ENCODE measurements around the gene XXYLT1. TPM values are rescaled to one million over a fixed set of nuclear protein-coding genes. Genes with fewer than 3 reads are reported as not detected.

The XXYLT1 gene
- polyA plus RNA-seq, 2 of the 4 experiments (the other 2 are of a cell fraction) = 11.9 to 12.0 TPM

GRCh38 chr3:195159814-195160165 is 111.2 kb downstream of the XXYLT1 start:
- no peak for DNase-seq (ENCODE audit: low read depth in 1 of 2, low spot score in 1 of 2)
- no peak for ATAC-seq
- Histone ChIP-seq H3K27ac (no peak overlapping the region), H3K4me3 (no peak overlapping the region), H3K4me1 (no peaks in the 10 kb centered on the region), H3K4me2 (no peak overlapping the region), H3K9me3 (no peaks in the 10 kb centered on the region)
- 96% methylated on average over 6 of the region's 6 CpGs for WGBS (ENCODE audit: missing lambda C conversion rate)
- ChIA-PET CTCF (interaction anchor here (0.9 kb wide), 1 partner anchor 101 kb away, joined by 3 read pairs; no protein-coding TSS in a partner anchor), POLR2A (no interaction called here)
- FAIRE-seq = no peak
- TF ChIP-seq HDAC2 (IDR thresholded peaks at IDR 0.05) (no peak), EHMT2 (IDR thresholded peaks at IDR 0.05; ENCODE audit: low read depth) (no peak), JUN (IDR thresholded peaks at IDR 0.05) (no peak), GATA3 (IDR thresholded peaks at IDR 0.05; ENCODE audit: borderline replicate concordance) (no peak), ZNF302 (CRISPR knock-in tag; IDR thresholded peaks at IDR 0.05) (no peak), HOXB5 (CRISPR knock-in tag; IDR thresholded peaks at IDR 0.05) (no peak), RNF2 (IDR thresholded peaks at IDR 0.05; ENCODE audit: borderline replicate concordance, low read depth) (no peak), RFX5 (IDR thresholded peaks at IDR 0.05) (no peak), SMC3 (IDR thresholded peaks at IDR 0.05) (no peak), HEYL (CRISPR knock-in tag; IDR thresholded peaks at IDR 0.05) (no peak), MYC (IDR thresholded peaks at IDR 0.05; ENCODE audit: borderline replicate concordance, low read length) (no peak), HMGXB4 (CRISPR knock-in tag; IDR thresholded peaks at IDR 0.05; ENCODE audit: borderline replicate concordance) (no peak), PHF8 (IDR thresholded peaks at IDR 0.05; ENCODE audit: borderline replicate concordance, low read depth) (no peak)
- TF ChIP-seq, protein P1, sequence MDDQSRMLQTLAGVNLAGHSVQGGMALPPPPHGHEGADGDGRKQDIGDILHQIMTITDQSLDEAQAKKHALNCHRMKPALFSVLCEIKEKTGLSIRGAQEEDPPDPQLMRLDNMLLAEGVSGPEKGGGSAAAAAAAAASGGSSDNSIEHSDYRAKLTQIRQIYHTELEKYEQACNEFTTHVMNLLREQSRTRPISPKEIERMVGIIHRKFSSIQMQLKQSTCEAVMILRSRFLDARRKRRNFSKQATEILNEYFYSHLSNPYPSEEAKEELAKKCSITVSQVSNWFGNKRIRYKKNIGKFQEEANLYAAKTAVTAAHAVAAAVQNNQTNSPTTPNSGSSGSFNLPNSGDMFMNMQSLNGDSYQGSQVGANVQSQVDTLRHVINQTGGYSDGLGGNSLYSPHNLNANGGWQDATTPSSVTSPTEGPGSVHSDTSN (IDR thresholded peaks at IDR 0.05) = no peak

- H3K27ac ChIP-seq = no peak overlapping the region
Observed at GRCh38 chr3:195159117-195159813, 111.7 kb downstream of the XXYLT1 start.

GRCh38 chr3:195156286-195156890 is 114.6 kb downstream of the XXYLT1 start:
- DNase-seq (ENCODE audit: low read depth in 1 of 2, low spot score in 1 of 2) (no peak), ATAC-seq (no peak), FAIRE-seq (no peak)
- H3K4me2 ChIP-seq = no peak overlapping the region
- no peaks in the 10 kb centered on the region for H3K9me3 ChIP-seq
- H3K4me1 ChIP-seq = peaks cover 7% of the 10 kb centered on the region; the same call in 1 of the 3 replicates
- no peak overlapping the region for H3K4me3 ChIP-seq
- POLR2A ChIA-PET = no interaction called here
- 88% methylated on average over 19 of the region's 20 CpGs for WGBS (ENCODE audit: missing lambda C conversion rate)
- CTCF ChIA-PET = interaction anchor here (0.7 to 1.8 kb wide), 3 partner anchors 318 to 813 kb away, joined by 3 to 4 read pairs (median 4); no protein-coding TSS in a partner anchor
- TF ChIP-seq RARB (CRISPR knock-in tag; IDR thresholded peaks at IDR 0.05) = no peak
- TF ChIP-seq FOXS1 (CRISPR knock-in tag; IDR thresholded peaks at IDR 0.05) = no peak
- no peak for TF ChIP-seq EHF (CRISPR knock-in tag; IDR thresholded peaks at IDR 0.05)
- no peak for TF ChIP-seq RFX5 (IDR thresholded peaks at IDR 0.05)
- TF ChIP-seq, protein P2, sequence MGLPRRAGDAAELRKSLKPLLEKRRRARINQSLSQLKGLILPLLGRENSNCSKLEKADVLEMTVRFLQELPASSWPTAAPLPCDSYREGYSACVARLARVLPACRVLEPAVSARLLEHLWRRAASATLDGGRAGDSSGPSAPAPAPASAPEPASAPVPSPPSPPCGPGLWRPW (IDR thresholded peaks at IDR 0.05) = no peak
- no peak for TF ChIP-seq EHMT2 (IDR thresholded peaks at IDR 0.05; ENCODE audit: low read depth)
- no peak for TF ChIP-seq POLR2AphosphoS2 (conservative IDR thresholded peaks at IDR 0.05; ENCODE audit: low read length)
- no peak for TF ChIP-seq EP300 (IDR thresholded peaks at IDR 0.05)
- TF ChIP-seq FOSL2 (IDR thresholded peaks at IDR 0.05) = no peak
- TF ChIP-seq FOSL2 (CRISPR knock-in tag; IDR thresholded peaks at IDR 0.05) = no peak
- no peak for TF ChIP-seq HDAC2 (IDR thresholded peaks at IDR 0.05)
- no peak for TF ChIP-seq HOXB13 (CRISPR knock-in tag; IDR thresholded peaks at IDR 0.05; ENCODE audit: low read depth)
- TF ChIP-seq POLR2A (IDR thresholded peaks at IDR 0.05; ENCODE audit: low read length) = no peak
- TF ChIP-seq MAZ (IDR thresholded peaks at IDR 0.05; ENCODE audit: borderline replicate concordance, low read depth, low read length) = no peak
- no peak for TF ChIP-seq CBX8 (IDR thresholded peaks at IDR 0.05)
- no peak for TF ChIP-seq TP53 (CRISPR knock-in tag; IDR thresholded peaks at IDR 0.05)
- no peak overlapping the region for H3K27ac ChIP-seq

More at GRCh38 chr3:195159117-195159813, 111.7 kb downstream of the XXYLT1 start:
- ATAC-seq (no peak), DNase-seq (ENCODE audit: low read depth in 1 of 2, low spot score in 1 of 2) (no peak), FAIRE-seq (no peak)
- H3K9me3 ChIP-seq = no peaks in the 10 kb centered on the region
- H3K4me2 ChIP-seq = no peak overlapping the region
- TF ChIP-seq KDM1A (IDR thresholded peaks at IDR 0.05; ENCODE audit: low read depth) (no peak), CBX2 (IDR thresholded peaks at IDR 0.05; ENCODE audit: borderline replicate concordance, low read depth) (no peak)
- TF ChIP-seq, protein P1 (IDR thresholded peaks at IDR 0.05) = no peak
- no peaks in the 10 kb centered on the region for H3K4me1 ChIP-seq
- ChIA-PET CTCF (interaction anchor here (0.9 kb wide), 1 partner anchor 102 kb away, joined by 3 read pairs; no protein-coding TSS in a partner anchor), POLR2A (no interaction called here)
- 84% methylated on average over 6 of the region's 10 CpGs for WGBS (ENCODE audit: missing lambda C conversion rate)
- H3K4me3 ChIP-seq = no peak overlapping the region

Data from A549 (cell line).